Smooth muscle cell (in vitro differentiated cells): ENCODE results near the gene EWSR1. TPM values are rescaled to one million over a fixed set of nuclear protein-coding genes. Genes with fewer than 3 reads are reported as not detected.
"Not testable (repeated sequence)": the region's sequence is repeated elsewhere in the genome, so short reads cannot be mapped to it uniquely, and the experiment has no call there.

ENCODE experiments used
- DNase-seq: peaks from one replicate; lab custom pipeline; 2025; ENCODE audit not compliant: unreplicated experiment; lab: John Stamatoyannopoulos, UW
- H2AFZ ChIP-seq: fragments of 200-600 bp; sonication (generic); 2 replicates; pipeline ENCODE4 v1.6.0; 2016; ENCODE audit warnings: antibody characterized with exemption, low read depth, mild to moderate bottlenecking
- H3F3A ChIP-seq: fragments of 200-600 bp; sonication (generic); 2 replicates; pipeline ENCODE4 v1.6.0; 2017; ENCODE audit warnings: antibody characterized with exemption, low read depth
- H3K27ac ChIP-seq: fragments of 200-600 bp; sonication (generic); 2 replicates; pipeline ENCODE4 v1.5.1; 2016; ENCODE audit warnings: low read depth, mild to moderate bottlenecking
- H3K27me3 ChIP-seq: fragments of 200-600 bp; sonication (generic); 2 replicates; pipeline ENCODE4 v1.6.1; 2016; ENCODE audit warnings: low read depth, mild to moderate bottlenecking
- H3K36me3 ChIP-seq: fragments of 200-600 bp; sonication (generic); 2 replicates; pipeline ENCODE4 v1.5.1; 2016; ENCODE audit warnings: low read depth
- H3K4me1 ChIP-seq: fragments of 200-600 bp; sonication (generic); 2 replicates; pipeline ENCODE4 v1.5.1; 2016; ENCODE audit warnings: low read depth
- H3K4me2 ChIP-seq: fragments of 200-600 bp; sonication (generic); 2 replicates; pipeline ENCODE4 v1.6.0; 2016; ENCODE audit warnings: mild to moderate bottlenecking
- H3K4me3 ChIP-seq: fragments of 200-600 bp; sonication (generic); 2 replicates; pipeline ENCODE4 v1.5.1; 2016; ENCODE audit warnings: mild to moderate bottlenecking
- H3K79me2 ChIP-seq: fragments of 200-600 bp; sonication (generic); 2 replicates; pipeline ENCODE4 v1.6.0; 2016; ENCODE audit warnings: low read depth, mild to moderate bottlenecking
- H3K9ac ChIP-seq: fragments of 200-600 bp; sonication (generic); 2 replicates; pipeline ENCODE4 v1.6.0; 2016; ENCODE audit warnings: low read depth
- H3K9me3 ChIP-seq: fragments of 200-600 bp; sonication (generic); replicated peaks from 2 replicates; pipeline ENCODE4 v1.5.1; 2016; ENCODE audit warnings: low read depth
- H4K20me1 ChIP-seq: fragments of 200-600 bp; sonication (generic); 2 replicates; pipeline ENCODE4 v1.6.0; 2016; ENCODE audit warnings: low read depth
- WGBS: methylation state at CpG from one replicate; pipeline ENCODE4 v1.1.7; 2016; ENCODE audit warnings: low lambda C conversion rate; 5-methylcytosine and 5-hydroxymethylcytosine counted together
- polyA plus RNA-seq: library from polyadenylated mRNA; unstranded; fragments of >200 nt; fragmentation: Nextera tagmentation; extraction: Ambion mirVana; gene quantifications from 2 replicates; pipeline ENCODE4 v1.2.1, GENCODE V29; 2016
- total RNA-seq: library from RNA; depleted of rRNA; stranded (reverse); fragments of >200 nt; gene quantifications from 2 replicates; pipeline ENCODE4 v1.2.3, GENCODE V29; 2014
- TF ChIP-seq, protein P1 (sequence below): fragments of 200-600 bp; sonication (generic); IDR thresholded peaks from 2 replicates; pipeline ENCODE4 v1.5.1; 2017; ENCODE audit warnings: borderline replicate concordance, mild to moderate bottlenecking, antibody characterized with exemption; ENCODE audit not compliant: insufficient read depth, poor library complexity, severe bottlenecking

Gene EWSR1, protein sequence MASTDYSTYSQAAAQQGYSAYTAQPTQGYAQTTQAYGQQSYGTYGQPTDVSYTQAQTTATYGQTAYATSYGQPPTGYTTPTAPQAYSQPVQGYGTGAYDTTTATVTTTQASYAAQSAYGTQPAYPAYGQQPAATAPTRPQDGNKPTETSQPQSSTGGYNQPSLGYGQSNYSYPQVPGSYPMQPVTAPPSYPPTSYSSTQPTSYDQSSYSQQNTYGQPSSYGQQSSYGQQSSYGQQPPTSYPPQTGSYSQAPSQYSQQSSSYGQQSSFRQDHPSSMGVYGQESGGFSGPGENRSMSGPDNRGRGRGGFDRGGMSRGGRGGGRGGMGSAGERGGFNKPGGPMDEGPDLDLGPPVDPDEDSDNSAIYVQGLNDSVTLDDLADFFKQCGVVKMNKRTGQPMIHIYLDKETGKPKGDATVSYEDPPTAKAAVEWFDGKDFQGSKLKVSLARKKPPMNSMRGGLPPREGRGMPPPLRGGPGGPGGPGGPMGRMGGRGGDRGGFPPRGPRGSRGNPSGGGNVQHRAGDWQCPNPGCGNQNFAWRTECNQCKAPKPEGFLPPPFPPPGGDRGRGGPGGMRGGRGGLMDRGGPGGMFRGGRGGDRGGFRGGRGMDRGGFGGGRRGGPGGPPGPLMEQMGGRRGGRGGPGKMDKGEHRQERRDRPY
- total RNA-seq (146 and 197 TPM in 2 replicates), polyA plus RNA-seq (164 and 226 TPM in 2 replicates)

DNA sequence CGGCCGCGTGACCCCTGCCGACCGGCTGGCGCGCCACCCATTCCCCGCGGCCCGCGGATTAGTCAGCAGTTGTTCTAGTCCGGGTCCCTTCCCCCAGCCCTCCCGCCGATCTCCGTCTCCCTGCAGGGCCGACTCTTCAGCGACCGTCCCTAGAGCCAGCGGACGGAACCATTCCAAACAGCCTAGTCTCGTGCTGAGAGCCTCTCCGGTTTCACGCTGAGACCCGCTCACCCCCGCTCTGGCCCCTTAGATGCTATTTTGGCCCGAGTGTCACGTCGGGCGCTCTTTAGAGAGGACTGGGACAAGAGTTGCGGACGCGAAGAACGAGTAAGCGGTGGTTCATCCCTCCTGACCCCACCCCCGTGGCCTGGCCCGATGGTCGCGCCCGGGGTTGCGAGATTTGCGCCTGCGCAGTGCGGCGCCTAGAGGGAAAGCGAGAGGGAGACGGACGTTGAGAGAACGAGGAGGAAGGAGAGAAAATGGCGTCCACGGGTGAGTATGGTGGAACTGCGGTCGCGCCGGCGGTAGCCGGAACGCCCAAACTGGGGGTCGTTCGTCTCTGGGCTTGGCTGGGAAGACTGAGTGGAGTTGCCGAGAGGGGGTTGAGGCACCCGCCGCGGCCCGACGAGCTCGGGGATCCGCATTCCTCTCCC lies at the start of gene EWSR1, which contains the start of gene RHBDD3:
EWSR1 (plus strand) TSS at position 411 of the 653 bp plus-strand sequence; CDS start at position 480, 69 bp downstream.
RHBDD3 (minus strand) TSS at position 124 of the 653 bp plus-strand sequence. CDS start 2,355 bp downstream, outside the sequence.
- TF ChIP-seq, protein P1, sequence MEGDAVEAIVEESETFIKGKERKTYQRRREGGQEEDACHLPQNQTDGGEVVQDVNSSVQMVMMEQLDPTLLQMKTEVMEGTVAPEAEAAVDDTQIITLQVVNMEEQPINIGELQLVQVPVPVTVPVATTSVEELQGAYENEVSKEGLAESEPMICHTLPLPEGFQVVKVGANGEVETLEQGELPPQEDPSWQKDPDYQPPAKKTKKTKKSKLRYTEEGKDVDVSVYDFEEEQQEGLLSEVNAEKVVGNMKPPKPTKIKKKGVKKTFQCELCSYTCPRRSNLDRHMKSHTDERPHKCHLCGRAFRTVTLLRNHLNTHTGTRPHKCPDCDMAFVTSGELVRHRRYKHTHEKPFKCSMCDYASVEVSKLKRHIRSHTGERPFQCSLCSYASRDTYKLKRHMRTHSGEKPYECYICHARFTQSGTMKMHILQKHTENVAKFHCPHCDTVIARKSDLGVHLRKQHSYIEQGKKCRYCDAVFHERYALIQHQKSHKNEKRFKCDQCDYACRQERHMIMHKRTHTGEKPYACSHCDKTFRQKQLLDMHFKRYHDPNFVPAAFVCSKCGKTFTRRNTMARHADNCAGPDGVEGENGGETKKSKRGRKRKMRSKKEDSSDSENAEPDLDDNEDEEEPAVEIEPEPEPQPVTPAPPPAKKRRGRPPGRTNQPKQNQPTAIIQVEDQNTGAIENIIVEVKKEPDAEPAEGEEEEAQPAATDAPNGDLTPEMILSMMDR = no peak
- DNase-seq = peak; percentile 100
- WGBS = under 1% methylated on average over 66 of the region's 67 CpGs

DNA sequence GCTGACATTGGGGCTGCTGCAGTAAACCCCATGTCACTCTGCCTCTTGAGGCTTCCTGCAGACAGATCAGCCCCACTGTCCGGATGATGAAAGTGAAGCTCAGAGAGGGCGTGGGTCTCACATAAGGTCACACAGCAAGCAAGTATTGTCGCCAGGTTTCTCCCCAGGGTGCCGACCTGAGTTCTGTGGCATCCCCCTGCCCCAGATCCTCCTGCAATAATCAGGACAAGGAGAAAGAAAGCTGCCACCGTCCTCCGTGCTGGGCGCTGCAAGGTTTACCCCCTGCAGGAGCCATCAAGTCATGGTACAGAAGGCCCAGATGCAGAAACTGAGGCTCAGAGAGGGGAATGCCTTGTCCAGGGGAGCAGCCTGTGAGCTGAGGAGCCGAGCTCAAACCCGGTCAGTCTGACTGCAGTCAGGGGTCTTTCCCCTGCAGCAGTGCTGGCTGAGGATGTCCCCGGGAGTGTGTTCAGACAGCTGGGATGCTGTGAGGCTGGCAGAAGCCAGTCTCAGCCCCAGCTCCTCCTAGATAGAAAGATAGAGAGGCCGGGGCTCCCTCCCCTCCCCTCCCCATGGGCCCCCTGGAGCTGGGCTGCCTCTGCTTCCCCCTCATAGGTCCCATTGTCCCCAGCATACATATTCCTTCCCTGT lies 49.2 kb upstream of the EWSR1 start:
- Histone ChIP-seq H3K79me2 (no peaks in the 10 kb centered on the region), H3K27me3 (no peaks in the 10 kb centered on the region), H3K9me3 (no peaks in the 10 kb centered on the region), H4K20me1 (no peaks in the 10 kb centered on the region), H3K4me2 (no peak overlapping the region), H3K4me3 (no peak overlapping the region), H3K9ac (no peak overlapping the region), H3K27ac (no peak overlapping the region), H3F3A (no peaks in the 10 kb centered on the region), H3K36me3 (no peaks in the 10 kb centered on the region), H3K4me1 (no peaks in the 10 kb centered on the region), H2AFZ (no peak overlapping the region)
- DNase-seq = no peak
- WGBS = 87% methylated on average over 11 of the region's 11 CpGs
- TF ChIP-seq, protein P1 = no peak

More for the DNA sequence above, at the start of gene EWSR1, which contains the start of gene RHBDD3:
- Histone ChIP-seq H3F3A (peaks cover 11% of the 10 kb centered on the region), H3K79me2 (peaks cover 62% of the 10 kb centered on the region), H3K9me3 (no peaks in the 10 kb centered on the region), H3K27me3 (no peaks in the 10 kb centered on the region), H3K9ac (peak within 1 kb of the TSS; percentile 100), H2AFZ (peak within 1 kb of the TSS; percentile 92), H3K4me1 (peaks cover 43% of the 10 kb centered on the region), H4K20me1 (peaks cover 44% of the 10 kb centered on the region), H3K4me3 (peak within 1 kb of the TSS; percentile 83), H3K4me2 (peak within 1 kb of the TSS; percentile 99), H3K36me3 (no peaks in the 10 kb centered on the region), H3K27ac (peak within 1 kb of the TSS; percentile 99)

- H3F3A ChIP-seq, H3K9ac ChIP-seq, H3K4me2 ChIP-seq, H3K27ac ChIP-seq, H4K20me1 ChIP-seq, DNase-seq, H3K4me1 ChIP-seq, H3K4me3 ChIP-seq, H3K79me2 ChIP-seq, H3K36me3 ChIP-seq, H2AFZ ChIP-seq, H3K9me3 ChIP-seq, H3K27me3 ChIP-seq: not testable (repeated sequence)
- WGBS = 94% methylated on average over 2 of the region's 2 CpGs
Measured at GRCh38 chr22:29219409-29219782, 48.7 kb upstream of the EWSR1 start.
